Fibroblast of lung (primary cell): ENCODE data around the gene CALCB. TPM values are rescaled to one million over a fixed set of nuclear protein-coding genes. Genes with fewer than 3 reads are reported as not detected.

ENCODE experiments used
- DNase-seq, 2 donors: peaks; one replicate each; pipeline versions ENCODE4 v3.0.0 to v3.0.0-alpha.2; 2010; ENCODE audit warnings: low read depth in 2 of 2
- H2AFZ ChIP-seq: 2 replicates; pipeline ENCODE4 v1.5.1; 2012; ENCODE audit warnings: low read length, control low read depth, inconsistent platforms
- H3K27ac ChIP-seq: 2 replicates; pipeline ENCODE4 v1.5.1; 2011; ENCODE audit warnings: low read length, control low read depth; ENCODE audit not compliant: insufficient read depth
- H3K27me3 ChIP-seq: 2 replicates; pipeline ENCODE4 v1.5.1; 2011; ENCODE audit warnings: mild to moderate bottlenecking, low read length; ENCODE audit not compliant: control insufficient read depth, insufficient read depth
- H3K36me3 ChIP-seq: 2 replicates; pipeline ENCODE4 v1.5.1; 2011; ENCODE audit warnings: low read length; ENCODE audit not compliant: control insufficient read depth, insufficient read depth
- H3K4me1 ChIP-seq: 2 replicates; pipeline ENCODE4 v1.5.1; 2011; ENCODE audit warnings: low read length; ENCODE audit not compliant: control insufficient read depth, insufficient read depth; ENCODE audit errors: extremely low read depth
- H3K4me2 ChIP-seq: 2 replicates; pipeline ENCODE4 v1.5.1; 2011; ENCODE audit warnings: low read length, control low read depth; ENCODE audit not compliant: insufficient read depth; ENCODE audit errors: extremely low read depth
- H3K4me3 ChIP-seq, 4 experiments: fragments of 200-600 bp in 1 of 4; sonication (generic) in 1 of 4; replicated peaks in 1 of 4; 2 replicates each; pipeline ENCODE4 v1.5.1; 2011 to 2016; ENCODE audit warnings: low read length in 4 of 4, low read depth in 3 of 4, mild to moderate bottlenecking in 3 of 4, control low read depth in 2 of 4, inconsistent platforms in 1 of 4, mixed read lengths in 1 of 4; ENCODE audit not compliant: insufficient read depth in 1 of 4; ENCODE audit errors: control extremely low read depth in 1 of 4
- H3K79me2 ChIP-seq: 2 replicates; pipeline ENCODE4 v1.5.1; 2012; ENCODE audit warnings: mild to moderate bottlenecking, low read length, inconsistent platforms; ENCODE audit not compliant: control insufficient read depth, insufficient read depth
- H3K9ac ChIP-seq: 2 replicates; pipeline ENCODE4 v1.5.1; 2011; ENCODE audit warnings: mild to moderate bottlenecking, low read length, control low read depth; ENCODE audit not compliant: insufficient read depth
- H3K9me3 ChIP-seq: 2 replicates; pipeline ENCODE4 v1.5.1; 2012; ENCODE audit warnings: low read depth, low read length; ENCODE audit not compliant: control insufficient read depth, insufficient read depth
- H4K20me1 ChIP-seq: 2 replicates; pipeline ENCODE4 v1.5.1; 2011; ENCODE audit warnings: low read length; ENCODE audit not compliant: control insufficient read depth, insufficient read depth; ENCODE audit errors: extremely low read depth
- CTCF ChIP-seq, 2 donors: IDR thresholded peaks in 1 of 2; conservative IDR thresholded peaks in 1 of 2; 1 replicate in 1 of 2; 2 replicates in 1 of 2; pipeline ENCODE4 v1.5.1; 2011 to 2012; ENCODE audit warnings: low read length in 2 of 2, control low read depth in 1 of 2, inconsistent platforms in 1 of 2, low read depth in 1 of 2, mild to moderate bottlenecking in 1 of 2
- EZH2 ChIP-seq: IDR thresholded peaks from 2 replicates; pipeline ENCODE4 v1.5.1; 2012; ENCODE audit warnings: low read length, control low read depth, mild to moderate bottlenecking; ENCODE audit errors: missing control alignments
- polyA plus RNA-seq, 2 donors: library from polyadenylated mRNA; depleted of rRNA in 1 of 2; stranded (reverse) in 1 of 2; unstranded in 1 of 2; fragments of >200 nt; gene quantifications; 2 replicates each; pipeline ENCODE4 v1.2.1, GENCODE V29; 2011 to 2012; ENCODE audit warnings: missing spikeins in 1 of 2
- total RNA-seq: library from RNA; depleted of rRNA; stranded (reverse); fragments of >200 nt; gene quantifications from 2 replicates; pipeline ENCODE4 v1.2.1, GENCODE V29; 2014

The CALCB gene
- total and polyA plus RNA-seq, 2 donors (not counting 1 experiment from before 2014, with no cell fraction given) = 0.06 to 0.17 TPM

- Histone ChIP-seq H2AFZ (no peak overlapping the region), H3K9ac (no peak overlapping the region), H3K4me3 (no peak overlapping the region), H3K27me3 (no peaks in the 10 kb centered on the region), H3K27ac (no peak overlapping the region), H3K36me3 (no peaks in the 10 kb centered on the region), H3K79me2 (no peaks in the 10 kb centered on the region), H3K9me3 (no peaks in the 10 kb centered on the region), H4K20me1 (no peaks in the 10 kb centered on the region), H3K4me2 (no peak overlapping the region), H3K4me1 (no peaks in the 10 kb centered on the region)
- TF ChIP-seq CTCF (conservative IDR thresholded peaks at IDR 0.05 in 1 of 2, IDR thresholded peaks at IDR 0.05 in 1 of 2; ENCODE audit: low read depth in 1 of 2, low read length in 2 of 2) (no peak), EZH2 (no peak)
- peak in 1 of 2 donors; percentile 66 for DNase-seq
These were observed 20.2 kb upstream of the CALCB start for GRCh38 chr11:15053191-15053685.

- no peaks in the 10 kb centered on the region for H3K9me3 ChIP-seq
- no peaks in the 10 kb centered on the region for H3K79me2 ChIP-seq
- H3K36me3 ChIP-seq = no peaks in the 10 kb centered on the region
- no peak overlapping the region for H3K4me2 ChIP-seq
- no peaks in the 10 kb centered on the region for H4K20me1 ChIP-seq
- H2AFZ ChIP-seq = no peak overlapping the region
- H3K4me1 ChIP-seq = no peaks in the 10 kb centered on the region
- TF ChIP-seq EZH2 (no peak), CTCF (conservative IDR thresholded peaks at IDR 0.05 in 1 of 2, IDR thresholded peaks at IDR 0.05 in 1 of 2; ENCODE audit: low read depth in 1 of 2, low read length in 2 of 2) (no peak)
- no peak overlapping the region for H3K4me3 ChIP-seq
- no peak overlapping the region for H3K9ac ChIP-seq
- H3K27me3 ChIP-seq = no peaks in the 10 kb centered on the region
- no peak for DNase-seq
- H3K27ac ChIP-seq = no peak overlapping the region
These were observed 17.6 kb upstream of the CALCB start for GRCh38 chr11:15055620-15056356.

GRCh38 chr11:15057329-15057728 is 16.1 kb upstream of the CALCB start:
- Histone ChIP-seq H3K36me3 (no peaks in the 10 kb centered on the region), H3K27me3 (no peaks in the 10 kb centered on the region), H3K79me2 (no peaks in the 10 kb centered on the region), H3K9me3 (no peaks in the 10 kb centered on the region), H3K27ac (no peak overlapping the region), H2AFZ (no peak overlapping the region), H3K4me1 (no peaks in the 10 kb centered on the region), H3K4me2 (no peak overlapping the region), H3K4me3 (no peak overlapping the region), H4K20me1 (no peaks in the 10 kb centered on the region), H3K9ac (no peak overlapping the region)
- TF ChIP-seq CTCF (conservative IDR thresholded peaks at IDR 0.05 in 1 of 2, IDR thresholded peaks at IDR 0.05 in 1 of 2; ENCODE audit: low read depth in 1 of 2, low read length in 2 of 2) = no peak
- no peak for TF ChIP-seq EZH2
- DNase-seq = no peak
